Loucy (cell line): Measurements from ENCODE around the gene IKBIP.
"Not testable (repeated sequence)": the region's sequence is repeated elsewhere in the genome, so short reads cannot be mapped to it uniquely, and the experiment has no call there.

Source experiments
- EZH2phosphoT487 ChIP-seq: fragments of 200-600 bp; IDR thresholded peaks from 2 replicates; pipeline ENCODE4 v1.6.1; 2018; ENCODE audit warnings: antibody characterized with exemption, mild to moderate bottlenecking, moderate library complexity, borderline replicate concordance
- TF ChIP-seq, protein P1 (sequence below): fragments of 200-600 bp; sonication (generic); conservative IDR thresholded peaks from 2 replicates; pipeline ENCODE4 v1.5.1; 2014; ENCODE audit warnings: mild to moderate bottlenecking, antibody characterized with exemption, low read length

DNA sequence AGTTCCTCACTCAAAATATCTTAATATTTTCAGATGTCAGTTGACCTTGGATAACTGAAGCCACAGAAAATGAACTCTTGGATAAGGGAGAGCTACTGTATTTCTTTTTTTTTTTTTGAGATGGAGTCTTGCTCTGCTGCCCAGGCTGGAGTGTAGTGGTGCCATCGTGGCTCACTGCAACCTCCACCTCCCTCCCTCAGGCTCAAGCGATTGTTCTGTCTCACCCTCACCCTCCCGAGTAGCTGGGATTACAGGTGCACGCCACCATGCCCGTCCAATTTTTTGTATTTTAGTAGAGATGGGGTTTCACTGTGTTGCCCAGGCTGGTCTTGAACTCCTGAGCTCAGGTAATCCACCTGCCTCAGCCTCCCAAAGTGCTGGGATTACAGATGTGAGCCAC, 47.3 kb downstream of the IKBIP start:
- TF ChIP-seq, protein P1, sequence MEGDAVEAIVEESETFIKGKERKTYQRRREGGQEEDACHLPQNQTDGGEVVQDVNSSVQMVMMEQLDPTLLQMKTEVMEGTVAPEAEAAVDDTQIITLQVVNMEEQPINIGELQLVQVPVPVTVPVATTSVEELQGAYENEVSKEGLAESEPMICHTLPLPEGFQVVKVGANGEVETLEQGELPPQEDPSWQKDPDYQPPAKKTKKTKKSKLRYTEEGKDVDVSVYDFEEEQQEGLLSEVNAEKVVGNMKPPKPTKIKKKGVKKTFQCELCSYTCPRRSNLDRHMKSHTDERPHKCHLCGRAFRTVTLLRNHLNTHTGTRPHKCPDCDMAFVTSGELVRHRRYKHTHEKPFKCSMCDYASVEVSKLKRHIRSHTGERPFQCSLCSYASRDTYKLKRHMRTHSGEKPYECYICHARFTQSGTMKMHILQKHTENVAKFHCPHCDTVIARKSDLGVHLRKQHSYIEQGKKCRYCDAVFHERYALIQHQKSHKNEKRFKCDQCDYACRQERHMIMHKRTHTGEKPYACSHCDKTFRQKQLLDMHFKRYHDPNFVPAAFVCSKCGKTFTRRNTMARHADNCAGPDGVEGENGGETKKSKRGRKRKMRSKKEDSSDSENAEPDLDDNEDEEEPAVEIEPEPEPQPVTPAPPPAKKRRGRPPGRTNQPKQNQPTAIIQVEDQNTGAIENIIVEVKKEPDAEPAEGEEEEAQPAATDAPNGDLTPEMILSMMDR, result not testable (repeated sequence)
- TF ChIP-seq EZH2phosphoT487, result not testable (repeated sequence)
